Thyroid gland (tissue), 4 donors: ENCODE results near the gene RAB20.

Experiments
- CTCF ChIP-seq, 6 experiments: fragments of 200-600 bp in 3 of 6; fragments of 450-650 bp in 3 of 6; sonication (generic) in 3 of 6; IDR thresholded peaks; one replicate each; pipeline ENCODE4 v1.5.1; 2016 to 2019; ENCODE audit warnings: antibody characterized with exemption in 6 of 6, mild to moderate bottlenecking in 2 of 6, inconsistent platforms in 1 of 6, moderate library complexity in 1 of 6
- POLR2A ChIP-seq, 2 donors: fragments of 450-650 bp; IDR thresholded peaks; one replicate each; pipeline ENCODE4 v1.6.1; 2017; ENCODE audit warnings: antibody characterized with exemption in 2 of 2, mild to moderate bottlenecking in 2 of 2, moderate library complexity in 1 of 2

DNA sequence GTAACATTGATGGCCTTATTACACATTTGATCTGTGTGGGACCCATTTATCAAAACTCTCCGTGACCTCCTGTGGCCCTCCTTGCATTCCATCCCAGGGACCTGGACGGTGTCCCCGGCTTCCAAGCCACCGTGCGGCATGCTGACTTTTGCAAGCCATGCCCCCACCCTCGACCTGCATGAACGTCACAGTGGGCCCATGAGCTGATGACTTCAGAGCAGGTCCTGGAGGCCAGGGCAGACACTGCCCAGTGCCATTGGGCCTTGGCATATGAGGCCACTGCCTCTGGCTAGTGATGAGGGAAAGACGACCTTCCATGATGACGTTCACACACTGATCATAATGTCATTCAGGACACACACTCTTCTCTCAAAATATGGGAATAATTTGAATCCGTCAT, 62.8 kb downstream of the RAB20 start:
- TF ChIP-seq CTCF (IDR thresholded peaks at IDR 0.05) (no peak), POLR2A (IDR thresholded peaks at IDR 0.05) (no peak)
